ENCODE measurements around the gene ATP5PD. TPM values are rescaled to one million over a fixed set of nuclear protein-coding genes. Genes with fewer than 3 reads are reported as not detected.

The ATP5PD gene
- total and polyA plus RNA-seq, 2 of the 13 experiments (the other 11 are each of a cell fraction or from before 2014, with no cell fraction given), result 158 to 428 TPM

GRCh38 chr17:75036643-75037268 is 10.0 kb downstream of the ATP5PD start (continued):
- TF ChIP-seq AHDC1 (CRISPR knock-in tag; IDR thresholded peaks at IDR 0.05; ENCODE audit: borderline replicate concordance), result no peak
- no peak for TF ChIP-seq SP2 (CRISPR knock-in tag; IDR thresholded peaks at IDR 0.05)
- TF ChIP-seq MXI1 (IDR thresholded peaks at IDR 0.05; ENCODE audit: borderline replicate concordance, low read depth, low read length), result no peak
- no peak for TF ChIP-seq ZNF639 (CRISPR knock-in tag; conservative IDR thresholded peaks at IDR 0.05)
- TF ChIP-seq REPIN1 (CRISPR knock-in tag; IDR thresholded peaks at IDR 0.05; ENCODE audit: borderline replicate concordance, low read depth), result peak; percentile 16; the same call in 1 of the 2 replicates
- no peak for TF ChIP-seq ZNF44 (CRISPR knock-in tag; IDR thresholded peaks at IDR 0.05)
- no peak for TF ChIP-seq CSRNP2 (CRISPR knock-in tag; conservative IDR thresholded peaks at IDR 0.05; ENCODE audit: low read depth)
- TF ChIP-seq RXRA (CRISPR knock-in tag; IDR thresholded peaks at IDR 0.05), result 0 out of 2 replicates have a peak, but pooled peaks have one; percentile 18
- 0 out of 2 replicates have a peak, but pooled peaks have one; percentile 3 for TF ChIP-seq ZNF704 (CRISPR knock-in tag; IDR thresholded peaks at IDR 0.05; ENCODE audit: borderline replicate concordance)
- 0 out of 2 replicates have a peak, but pooled peaks have one; percentile 20 for TF ChIP-seq ATF2 (CRISPR knock-in tag; IDR thresholded peaks at IDR 0.05)
- TF ChIP-seq TAF15 (IDR thresholded peaks at IDR 0.05; ENCODE audit: low read depth, low read length, poor library complexity, severe bottlenecking), result no peak
- TF ChIP-seq ZNF629 (CRISPR knock-in tag; conservative IDR thresholded peaks at IDR 0.05), result 0 out of 2 replicates have a peak, but pooled peaks have one; percentile 8
- peak; percentile 93; the same call in 1 of the 2 replicates for TF ChIP-seq ZBTB33 (CRISPR knock-in tag; IDR thresholded peaks at IDR 0.05)
- peak; percentile 66 for TF ChIP-seq ZNF747 (CRISPR knock-in tag; IDR thresholded peaks at IDR 0.05; ENCODE audit: borderline replicate concordance)
